Upper lobe of left lung (tissue), 6 donors: Measurements from ENCODE around the gene ADIPOQ. TPM values are rescaled to one million over a fixed set of nuclear protein-coding genes. Genes with fewer than 3 reads are reported as not detected.

Experiments used
- ATAC-seq, 2 donors: fragments of 200-7000 bp; cut with Tn5 transposase; one replicate each; pipeline ENCODE4 v1.9.1; 2022; ENCODE audit warnings: mild to moderate bottlenecking in 2 of 2, moderate library complexity in 2 of 2; ENCODE audit not compliant: low FRiP score in 2 of 2
- DNase-seq, 2 donors: peaks; one replicate each; pipeline ENCODE4 v3.0.0-alpha.2; 2019 to 2020
- H3K27ac ChIP-seq, 4 donors: fragments of 200-600 bp; sonication (generic); one replicate each; pipeline ENCODE4 v1.5.1; 2016 to 2019
- H3K27me3 ChIP-seq, 4 donors: fragments of 200-600 bp; sonication (generic); one replicate each; pipeline ENCODE4 v1.5.1; 2017 to 2019
- H3K36me3 ChIP-seq, 4 donors: fragments of 200-600 bp; sonication (generic); one replicate each; pipeline ENCODE4 v1.5.1; 2016 to 2019
- H3K4me1 ChIP-seq, 4 donors: fragments of 200-600 bp; sonication (generic); one replicate each; pipeline ENCODE4 v1.5.1; 2018 to 2019
- H3K4me3 ChIP-seq, 4 donors: fragments of 200-600 bp; sonication (generic); one replicate each; pipeline ENCODE4 v1.5.1; 2017 to 2019; ENCODE audit warnings: mild to moderate bottlenecking in 2 of 4, moderate library complexity in 1 of 4
- H3K9me3 ChIP-seq, 4 donors: fragments of 200-600 bp; sonication (generic); one replicate each; pipeline ENCODE4 v1.5.1; 2018 to 2019
- EP300 ChIP-seq, 4 donors: sonication (generic); formaldehyde crosslinking; IDR thresholded peaks; one replicate each; pipeline ENCODE4 v1.5.1; 2017; ENCODE audit warnings: antibody characterized with exemption in 4 of 4, control low read depth in 2 of 4
- POLR2A ChIP-seq, 4 donors: fragments of 450-650 bp; IDR thresholded peaks; one replicate each; pipeline ENCODE4 v1.5.1; 2016 to 2017; ENCODE audit warnings: antibody characterized with exemption in 4 of 4, mild to moderate bottlenecking in 2 of 4
- POLR2AphosphoS5 ChIP-seq, 2 donors: sonication (generic); formaldehyde crosslinking; IDR thresholded peaks; one replicate each; pipeline ENCODE4 v1.5.1; 2017; ENCODE audit warnings: antibody characterized with exemption in 2 of 2
- WGBS, 2 donors: methylation state at CpG; one replicate each; pipeline ENCODE4 v1.1.5; 2017 to 2018; 5-methylcytosine and 5-hydroxymethylcytosine counted together
- total RNA-seq, 6 donors: library from RNA; depleted of rRNA in 4 of 6; stranded (reverse); fragments of >200 nt in 4 of 6; gene quantifications; one replicate each; pipeline versions ENCODE4 v1.1.0 to v1.2.1, GENCODE V29; 2016 to 2021
- TF ChIP-seq, protein P1 (sequence below), 6 experiments: fragments of 450-650 bp in 4 of 6; fragments of 200-600 bp in 2 of 6; sonication (generic) in 2 of 6; IDR thresholded peaks; one replicate each; pipeline ENCODE4 v1.5.1; 2016 to 2019; ENCODE audit warnings: antibody characterized with exemption in 6 of 6
- donor health status: DM: no; HTN: no; CAD: no; lungs with moderate emphysema.
- donor health status: DM: no; HTN: yes; CAD: no; lungs with severe emphysema.

ADIPOQ gene
- total RNA-seq, 6 donors from 2014 or later: 0.20 TPM; not detected in 5

DNA sequence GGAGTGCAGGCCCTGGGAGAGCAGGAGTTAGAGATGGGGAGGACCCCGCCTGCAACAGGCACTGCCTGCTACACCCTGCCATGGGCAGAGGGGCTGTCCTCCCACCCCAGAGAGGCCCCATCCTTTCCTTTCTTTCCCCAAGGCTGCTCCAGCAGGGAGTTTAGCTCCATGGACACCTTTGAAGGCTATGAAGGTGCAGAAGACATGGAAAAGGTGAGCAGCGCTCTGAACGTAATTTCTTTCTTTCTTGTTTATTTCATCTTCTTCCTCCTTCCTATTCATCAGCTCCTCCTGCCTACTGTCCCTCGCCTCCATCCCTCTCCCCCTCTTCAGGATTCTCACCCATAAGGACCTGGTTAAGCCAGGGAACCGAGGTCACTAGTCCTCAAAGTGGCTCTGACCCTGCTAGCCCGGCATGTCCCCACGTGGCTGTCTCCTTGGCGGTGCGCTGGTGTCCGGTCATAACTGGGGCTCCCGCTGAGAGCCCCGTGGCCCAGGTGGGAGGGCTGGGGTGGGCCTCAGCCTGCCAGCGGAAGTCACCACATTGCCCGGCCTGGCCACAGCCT lies 16.0 kb upstream of the ADIPOQ start:
- Histone ChIP-seq H3K27me3 (peaks cover 0 to 36% (median 11%) of the 10 kb centered on the region in 4 donors), H3K4me1 (peaks cover 18 to 27% (median 23%) of the 10 kb centered on the region in 4 donors), H3K36me3 (no peaks in the 10 kb centered on the region), H3K27ac (peak overlapping the region in 1 of 4 donors; percentile 72), H3K4me3 (peak overlapping the region in 3 of 4 donors; percentile 62 to 88 (median 68)), H3K9me3 (no peaks in the 10 kb centered on the region)
- WGBS, 2 donors: 11 to 26% methylated on average over 9 to 14 of the region's 14 CpGs
- ATAC-seq: peak in 1 of 2 donors; percentile 11
- TF ChIP-seq, protein P1, sequence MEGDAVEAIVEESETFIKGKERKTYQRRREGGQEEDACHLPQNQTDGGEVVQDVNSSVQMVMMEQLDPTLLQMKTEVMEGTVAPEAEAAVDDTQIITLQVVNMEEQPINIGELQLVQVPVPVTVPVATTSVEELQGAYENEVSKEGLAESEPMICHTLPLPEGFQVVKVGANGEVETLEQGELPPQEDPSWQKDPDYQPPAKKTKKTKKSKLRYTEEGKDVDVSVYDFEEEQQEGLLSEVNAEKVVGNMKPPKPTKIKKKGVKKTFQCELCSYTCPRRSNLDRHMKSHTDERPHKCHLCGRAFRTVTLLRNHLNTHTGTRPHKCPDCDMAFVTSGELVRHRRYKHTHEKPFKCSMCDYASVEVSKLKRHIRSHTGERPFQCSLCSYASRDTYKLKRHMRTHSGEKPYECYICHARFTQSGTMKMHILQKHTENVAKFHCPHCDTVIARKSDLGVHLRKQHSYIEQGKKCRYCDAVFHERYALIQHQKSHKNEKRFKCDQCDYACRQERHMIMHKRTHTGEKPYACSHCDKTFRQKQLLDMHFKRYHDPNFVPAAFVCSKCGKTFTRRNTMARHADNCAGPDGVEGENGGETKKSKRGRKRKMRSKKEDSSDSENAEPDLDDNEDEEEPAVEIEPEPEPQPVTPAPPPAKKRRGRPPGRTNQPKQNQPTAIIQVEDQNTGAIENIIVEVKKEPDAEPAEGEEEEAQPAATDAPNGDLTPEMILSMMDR (IDR thresholded peaks at IDR 0.05): no peak
- TF ChIP-seq POLR2A (IDR thresholded peaks at IDR 0.05) (no peak), EP300 (IDR thresholded peaks at IDR 0.05) (no peak), POLR2AphosphoS5 (IDR thresholded peaks at IDR 0.05) (no peak)
- peak in 1 of 2 donors; percentile 71 for DNase-seq

DNA sequence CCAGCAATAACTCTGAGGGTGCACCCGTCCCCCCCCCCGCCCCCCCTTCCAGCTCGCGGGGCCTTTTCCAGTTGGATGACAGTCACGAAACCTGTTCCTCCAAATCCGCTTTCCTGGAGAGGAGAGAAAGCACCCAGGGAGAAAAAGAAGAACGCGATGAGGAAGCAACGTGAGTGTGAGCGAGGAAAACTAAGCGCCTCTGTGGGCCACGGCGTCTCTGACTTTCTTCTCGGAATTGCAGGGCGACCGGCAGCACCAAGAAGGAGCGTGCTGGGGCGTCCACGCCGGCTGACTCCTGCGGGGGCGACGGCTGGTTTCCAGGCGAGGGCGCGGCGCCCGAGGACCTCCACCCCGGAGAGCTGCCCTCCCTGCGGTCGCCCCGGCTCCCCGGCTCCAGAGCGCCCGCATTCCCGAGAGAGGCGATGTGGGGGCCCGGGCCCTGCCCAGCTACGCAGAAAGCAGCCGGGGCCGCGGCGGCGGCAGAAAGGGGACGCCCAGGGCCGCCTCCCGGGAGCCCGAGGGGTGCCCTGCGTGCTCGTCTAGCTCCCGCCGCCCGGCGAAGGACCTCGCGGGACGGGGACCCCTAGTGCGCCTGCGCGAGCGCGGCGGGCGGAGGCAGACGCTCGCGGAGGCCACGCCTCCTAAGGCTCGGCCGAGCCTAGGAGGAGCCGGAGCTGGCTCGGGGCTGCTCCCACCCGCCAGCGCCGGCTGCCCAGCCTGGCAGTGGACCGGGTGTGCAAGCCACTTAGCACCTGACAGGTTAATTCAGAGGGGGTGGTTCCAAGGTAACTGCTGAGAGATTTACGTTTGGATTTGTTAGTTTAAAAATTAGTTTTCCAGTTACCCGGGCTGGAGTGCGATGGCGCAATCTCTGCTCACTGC lies 15.3 kb upstream of the ADIPOQ start:
- ATAC-seq (peak; percentile 92 to 98), DNase-seq (peak; percentile 80 to 97)
- Histone ChIP-seq H3K27ac (peak overlapping the region in 2 of 4 donors; percentile 44 to 72), H3K27me3 (peaks cover 0 to 36% (median 11%) of the 10 kb centered on the region in 4 donors), H3K36me3 (no peaks in the 10 kb centered on the region), H3K4me3 (peak overlapping the region; percentile 62 to 88 (median 67)), H3K9me3 (no peaks in the 10 kb centered on the region), H3K4me1 (peaks cover 18 to 27% (median 23%) of the 10 kb centered on the region in 4 donors)
- TF ChIP-seq, protein P1 (IDR thresholded peaks at IDR 0.05): peak in 1 of 6 experiments; percentile 21
- TF ChIP-seq EP300 (IDR thresholded peaks at IDR 0.05): no peak
- TF ChIP-seq POLR2AphosphoS5 (IDR thresholded peaks at IDR 0.05): peak in 1 of 2 donors; percentile 66
- peak in 1 of 4 donors; percentile 76 for TF ChIP-seq POLR2A (IDR thresholded peaks at IDR 0.05)
- WGBS, 2 donors: 4 to 11% methylated on average over 7 to 33 of the region's 80 CpGs

DNA sequence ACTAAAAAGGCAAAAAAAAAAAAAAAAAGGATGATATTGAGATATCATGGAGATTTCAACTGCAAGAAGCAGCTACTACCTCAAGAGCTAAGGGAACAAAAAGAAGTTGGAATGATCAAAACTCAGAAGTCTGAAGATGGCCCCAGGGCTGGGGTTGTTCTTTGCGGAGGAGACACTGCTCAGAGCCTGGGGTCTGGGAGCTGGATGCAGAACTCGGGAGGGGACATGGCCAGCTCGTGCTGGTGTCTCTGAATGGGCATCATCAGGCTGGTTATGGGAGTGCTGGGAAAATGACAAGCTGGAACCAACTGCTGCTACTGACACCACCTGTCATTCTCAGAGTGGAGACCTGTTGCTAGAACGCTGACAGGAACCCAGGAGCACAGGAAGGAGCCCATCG lies 14.2 kb upstream of the ADIPOQ start:
- Histone ChIP-seq H3K27me3 (peaks cover 0 to 36% (median 11%) of the 10 kb centered on the region in 4 donors), H3K4me1 (peaks cover 18 to 27% (median 23%) of the 10 kb centered on the region in 4 donors), H3K27ac (no peak overlapping the region), H3K9me3 (no peaks in the 10 kb centered on the region), H3K36me3 (no peaks in the 10 kb centered on the region), H3K4me3 (no peak overlapping the region)
- ATAC-seq (no peak), DNase-seq (no peak)
- TF ChIP-seq POLR2AphosphoS5 (IDR thresholded peaks at IDR 0.05) (no peak), EP300 (IDR thresholded peaks at IDR 0.05) (no peak), POLR2A (IDR thresholded peaks at IDR 0.05) (no peak)
- TF ChIP-seq, protein P1 (IDR thresholded peaks at IDR 0.05): no peak
- WGBS, 2 donors: 20 to 32% methylated on average over 5 of the region's 5 CpGs

DNA sequence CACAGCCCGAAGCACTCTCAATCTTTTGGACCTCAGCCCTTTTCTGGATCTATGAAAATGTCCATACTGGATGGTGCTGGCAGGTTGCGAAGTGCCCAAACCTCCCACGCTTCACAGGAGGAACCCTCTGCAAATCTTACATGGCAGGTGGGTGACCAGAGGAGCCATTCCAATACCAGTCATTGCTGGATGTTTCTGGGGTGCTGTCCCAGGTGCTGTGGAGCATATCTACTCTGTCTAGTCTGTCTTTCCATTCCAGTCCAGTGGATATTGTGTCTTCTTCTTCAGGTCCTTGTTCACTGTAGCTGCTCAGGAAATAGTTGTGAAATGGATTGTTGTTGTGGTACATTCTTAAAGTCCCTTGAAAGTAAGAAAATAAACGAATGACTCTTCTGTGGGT lies 10.7 kb upstream of the ADIPOQ start:
- no peak overlapping the region for H3K27ac ChIP-seq
- TF ChIP-seq POLR2A (IDR thresholded peaks at IDR 0.05) (no peak), POLR2AphosphoS5 (IDR thresholded peaks at IDR 0.05) (no peak), EP300 (IDR thresholded peaks at IDR 0.05) (no peak)
- TF ChIP-seq, protein P1 (IDR thresholded peaks at IDR 0.05): no peak
- peaks cover 0 to 11% (median 0%) of the 10 kb centered on the region in 4 donors for H3K27me3 ChIP-seq
- WGBS, 2 donors: 59 to 80% methylated on average over 4 of the region's 4 CpGs
- H3K4me3 ChIP-seq: no peak overlapping the region
- H3K4me1 ChIP-seq: peaks cover 5 to 12% (median 7%) of the 10 kb centered on the region in 4 donors
- no peaks in the 10 kb centered on the region for H3K9me3 ChIP-seq
- ATAC-seq: no peak
- no peaks in the 10 kb centered on the region for H3K36me3 ChIP-seq
- DNase-seq: no peak
